SK-N-MC (cell line): ENCODE measurements around the gene PAGE2.

Experiments
- EZH2 ChIP-seq: fragments of 200-600 bp; sonication (generic); IDR thresholded peaks from one replicate; pipeline ENCODE4 v1.6.1; 2017; ENCODE audit warnings: antibody characterized with exemption
- POLR2AphosphoS5 ChIP-seq: IDR thresholded peaks from 2 replicates; pipeline ENCODE4 v1.6.1; 2012; ENCODE audit warnings: mild to moderate bottlenecking, low read depth, low read length, borderline replicate concordance

- TF ChIP-seq POLR2AphosphoS5 (no peak), EZH2 (no peak)
Measured at GRCh38 chrX:55120761-55121358, 32.0 kb downstream of the PAGE2 start.
